ENCODE data around the gene DOCK4.

The DOCK4 gene

GRCh38 chr7:111887734-111888133 is 318.5 kb downstream of the DOCK4 start:
- Mint-ChIP-seq H3K27ac (no peak overlapping the region), H3K27me3 (ENCODE audit: low read depth, poor library complexity) (no peaks in the 10 kb centered on the region), H3K36me3 (ENCODE audit: low read depth) (peaks cover 5% of the 10 kb centered on the region), H3K4me3 (no peak overlapping the region), H3K9me3 (no peaks in the 10 kb centered on the region), H3K4me1 (no peaks in the 10 kb centered on the region)
- TF ChIP-seq CTCF (IDR thresholded peaks at IDR 0.05) = no peak
- DNase-seq = no peak

- Mint-ChIP-seq H3K4me3 (no peak overlapping the region), H3K36me3 (ENCODE audit: low read depth) (peaks cover 12% of the 10 kb centered on the region), H3K27ac (no peak overlapping the region), H3K27me3 (ENCODE audit: low read depth, poor library complexity) (no peaks in the 10 kb centered on the region), H3K9me3 (peaks cover 6% of the 10 kb centered on the region), H3K4me1 (no peaks in the 10 kb centered on the region)
- no peak for TF ChIP-seq CTCF (IDR thresholded peaks at IDR 0.05)
- no peak for DNase-seq
Measured at GRCh38 chr7:111886233-111886632, 320.0 kb downstream of the DOCK4 start.

GRCh38 chr7:111883241-111883640 is 323.0 kb downstream of the DOCK4 start:
- Mint-ChIP-seq H3K36me3 (ENCODE audit: low read depth) (peaks cover 42% of the 10 kb centered on the region), H3K9me3 (peaks cover 26% of the 10 kb centered on the region), H3K4me3 (no peak overlapping the region), H3K4me1 (no peaks in the 10 kb centered on the region), H3K27ac (no peak overlapping the region), H3K27me3 (ENCODE audit: low read depth, poor library complexity) (no peaks in the 10 kb centered on the region)
- DNase-seq = no peak
- no peak for TF ChIP-seq CTCF (IDR thresholded peaks at IDR 0.05)

GRCh38 chr7:111878785-111879184 is 327.4 kb downstream of the DOCK4 start:
- Mint-ChIP-seq H3K36me3 (ENCODE audit: low read depth) (peaks cover 74% of the 10 kb centered on the region), H3K27ac (no peak overlapping the region)

GRCh38 chr7:111877931-111878330 is 328.3 kb downstream of the DOCK4 start:
- no peak overlapping the region for H3K27ac Mint-ChIP-seq
- no peaks in the 10 kb centered on the region for H3K27me3 Mint-ChIP-seq (ENCODE audit: low read depth, poor library complexity)
- no peak for TF ChIP-seq CTCF (IDR thresholded peaks at IDR 0.05)
- H3K9me3 Mint-ChIP-seq = peaks cover 33% of the 10 kb centered on the region
- DNase-seq = no peak
- peaks cover 69% of the 10 kb centered on the region for H3K36me3 Mint-ChIP-seq (ENCODE audit: low read depth)
- peaks cover 14% of the 10 kb centered on the region for H3K4me1 Mint-ChIP-seq
- H3K4me3 Mint-ChIP-seq = no peak overlapping the region

More at GRCh38 chr7:111878785-111879184, 327.4 kb downstream of the DOCK4 start:
- H3K4me1 Mint-ChIP-seq = peaks cover 6% of the 10 kb centered on the region
- H3K9me3 Mint-ChIP-seq = peaks cover 33% of the 10 kb centered on the region
- H3K27me3 Mint-ChIP-seq (ENCODE audit: low read depth, poor library complexity) = no peaks in the 10 kb centered on the region
- no peak for TF ChIP-seq CTCF (IDR thresholded peaks at IDR 0.05)
- DNase-seq = no peak
- H3K4me3 Mint-ChIP-seq = no peak overlapping the region

GRCh38 chr7:111873963-111874690 is 332.1 kb downstream of the DOCK4 start:
- no peak for DNase-seq
- peaks cover 37% of the 10 kb centered on the region for H3K4me1 Mint-ChIP-seq
- no peak overlapping the region for H3K4me3 Mint-ChIP-seq
- peak overlapping the region; percentile 24 for H3K27ac Mint-ChIP-seq
- H3K36me3 Mint-ChIP-seq (ENCODE audit: low read depth) = peaks cover 54% of the 10 kb centered on the region
- TF ChIP-seq CTCF (IDR thresholded peaks at IDR 0.05) = no peak
- peaks cover 7% of the 10 kb centered on the region for H3K9me3 Mint-ChIP-seq
- H3K27me3 Mint-ChIP-seq (ENCODE audit: low read depth, poor library complexity) = peaks cover 1% of the 10 kb centered on the region
